SU-DHL-6 (cell line): ENCODE data around the gene IRX3.

Experiments
- H2AFZ ChIP-seq: fragments of 200-600 bp; sonication (generic); 2 replicates; pipeline ENCODE4 v1.6.1; 2014; ENCODE audit warnings: low read depth, mild to moderate bottlenecking, moderate library complexity, mixed read lengths, antibody characterized with exemption, low read length; ENCODE audit not compliant: severe bottlenecking
- H3F3A ChIP-seq: fragments of 200-600 bp; shearing (Covaris generic); 2 replicates; pipeline ENCODE4 v1.6.0; 2016; ENCODE audit warnings: antibody characterized with exemption, mild to moderate bottlenecking; ENCODE audit not compliant: insufficient read depth
- H3K27ac ChIP-seq: fragments of 200-600 bp; sonication (generic); 2 replicates; pipeline ENCODE4 v1.5.1; 2016; ENCODE audit warnings: low read depth, mild to moderate bottlenecking, low read length, moderate library complexity, mixed read lengths
- H3K27me3 ChIP-seq: fragments of 200-600 bp; sonication (generic), shearing (Covaris generic); 2 replicates; pipeline ENCODE4 v1.6.0; 2014; ENCODE audit warnings: mild to moderate bottlenecking, low read length
- H3K36me3 ChIP-seq: fragments of 200-600 bp; sonication (generic); 2 replicates; pipeline ENCODE4 v1.6.1; 2014; ENCODE audit warnings: mild to moderate bottlenecking, low read length, mixed read lengths
- H3K4me2 ChIP-seq: fragments of 300-600, 200-600 bp; shearing (Covaris generic), sonication (generic); 2 replicates; pipeline ENCODE4 v1.6.0; 2014; ENCODE audit warnings: low read length, low read depth, mild to moderate bottlenecking; ENCODE audit not compliant: poor library complexity, severe bottlenecking
- H3K4me3 ChIP-seq: fragments of 200-600 bp; sonication (generic); 2 replicates; pipeline ENCODE4 v1.5.1; 2014; ENCODE audit warnings: antibody characterized with exemption, low read length, mild to moderate bottlenecking, mixed read lengths; ENCODE audit not compliant: insufficient read depth, poor library complexity, severe bottlenecking
- H3K79me2 ChIP-seq: fragments of 200-600 bp; sonication (generic); 2 replicates; pipeline ENCODE4 v1.6.1; 2014; ENCODE audit warnings: mild to moderate bottlenecking, low read length, moderate library complexity; ENCODE audit not compliant: insufficient read depth
- H3K9ac ChIP-seq: fragments of 200-600 bp; sonication (generic); 2 replicates; pipeline ENCODE4 v1.7.0; 2014; ENCODE audit warnings: mild to moderate bottlenecking, low read length
- H3K9me2 ChIP-seq: fragments of 200-600 bp; sonication (generic); replicated peaks from 2 replicates; pipeline ENCODE4 v1.6.1; 2014; ENCODE audit warnings: low read length; ENCODE audit not compliant: insufficient read depth
- H3K9me3 ChIP-seq: fragments of 200-600 bp; sonication (generic); 2 replicates; pipeline ENCODE4 v1.6.1; 2014; ENCODE audit warnings: low read length, mixed read lengths; ENCODE audit not compliant: insufficient read depth
- H4K20me1 ChIP-seq: fragments of 200-600 bp; sonication (generic); 2 replicates; pipeline ENCODE4 v1.6.1; 2014; ENCODE audit warnings: low read depth, mild to moderate bottlenecking, antibody characterized with exemption, low read length, moderate library complexity, mixed read lengths
- CTCF ChIP-seq: fragments of 200-600 bp; sonication (generic); IDR thresholded peaks from one replicate; pipeline ENCODE4 v1.5.1; 2017; ENCODE audit warnings: antibody characterized with exemption, mild to moderate bottlenecking, low read length, moderate library complexity; ENCODE audit not compliant: insufficient read depth, poor library complexity, severe bottlenecking
- EZH2phosphoT487 ChIP-seq: fragments of 200-600 bp; sonication (generic), shearing (Covaris generic); conservative IDR thresholded peaks from 2 replicates; pipeline ENCODE4 v1.6.1; 2018; ENCODE audit warnings: mild to moderate bottlenecking, antibody characterized with exemption, low read length, moderate library complexity, mixed read lengths

Gene IRX3

GRCh38 chr16:54282928-54283724 lies 3.5 kb downstream of the IRX3 start:
- Histone ChIP-seq H3K27me3 (no peaks in the 10 kb centered on the region), H3K27ac (no peak overlapping the region), H3F3A (no peaks in the 10 kb centered on the region), H3K4me2 (no peak overlapping the region), H3K36me3 (no peaks in the 10 kb centered on the region), H3K79me2 (no peaks in the 10 kb centered on the region), H2AFZ (no peak overlapping the region), H3K9ac (no peak overlapping the region), H3K9me2 (no peaks in the 10 kb centered on the region), H3K4me3 (no peak overlapping the region), H4K20me1 (no peaks in the 10 kb centered on the region), H3K9me3 (no peaks in the 10 kb centered on the region)
- TF ChIP-seq CTCF (no peak), EZH2phosphoT487 (no peak)

- Histone ChIP-seq H2AFZ (no peak overlapping the region), H3K27ac (no peak overlapping the region), H3K9me2 (no peaks in the 10 kb centered on the region), H3K9me3 (no peaks in the 10 kb centered on the region), H3K4me3 (no peak overlapping the region), H3F3A (no peaks in the 10 kb centered on the region), H3K27me3 (no peaks in the 10 kb centered on the region), H3K79me2 (no peaks in the 10 kb centered on the region), H3K4me2 (no peak overlapping the region), H4K20me1 (no peaks in the 10 kb centered on the region), H3K36me3 (no peaks in the 10 kb centered on the region), H3K9ac (no peak overlapping the region)
- TF ChIP-seq CTCF (no peak), EZH2phosphoT487 (no peak)
These were observed 4.2 kb downstream of the IRX3 start for GRCh38 chr16:54282202-54282927.

- no peak overlapping the region for H3K4me2 ChIP-seq
- H3K9ac ChIP-seq = no peak overlapping the region
- no peaks in the 10 kb centered on the region for H3K9me3 ChIP-seq
- H3F3A ChIP-seq = no peaks in the 10 kb centered on the region
- no peak overlapping the region for H3K27ac ChIP-seq
- no peaks in the 10 kb centered on the region for H3K79me2 ChIP-seq
- no peak overlapping the region for H3K4me3 ChIP-seq
- H3K9me2 ChIP-seq = no peaks in the 10 kb centered on the region
- no peak for TF ChIP-seq EZH2phosphoT487
- H3K36me3 ChIP-seq = no peaks in the 10 kb centered on the region
- no peaks in the 10 kb centered on the region for H4K20me1 ChIP-seq
- H2AFZ ChIP-seq = no peak overlapping the region
- no peaks in the 10 kb centered on the region for H3K27me3 ChIP-seq
These were observed 4.9 kb downstream of the IRX3 start for GRCh38 chr16:54281535-54282201.
